GM23338 (cell line): Measurements from ENCODE around the gene RNH1.

Experiments
- CREB1 ChIP-seq: fragments of 250-450 bp; sonication (Bioruptor Pico); IDR thresholded peaks from 2 replicates; pipeline ENCODE4 v1.5.0; 2020; ENCODE audit warnings: low read depth, mild to moderate bottlenecking, moderate library complexity
- CTCF ChIP-seq, 2 experiments: fragments of 200-600 bp in 1 of 2; sonication (generic) in 1 of 2; conservative IDR thresholded peaks; 2 replicates each; pipeline versions ENCODE4 v1.5.1 to v1.6.1; 2016 to 2017; ENCODE audit warnings: antibody characterized with exemption in 2 of 2, low read depth in 2 of 2, mild to moderate bottlenecking in 2 of 2, moderate library complexity in 1 of 2
- EZH2 ChIP-seq: fragments of 200-600 bp; sonication (generic); IDR thresholded peaks from one replicate; pipeline ENCODE4 v1.8.0; 2017; ENCODE audit warnings: antibody characterized with exemption, mild to moderate bottlenecking, low read depth; ENCODE audit not compliant: unreplicated experiment
- EZH2phosphoT487 ChIP-seq: fragments of 200-600 bp; sonication (generic); IDR thresholded peaks from one replicate; pipeline ENCODE4 v1.8.1; 2018; ENCODE audit warnings: antibody characterized with exemption; ENCODE audit not compliant: unreplicated experiment
- JUNB ChIP-seq: IDR thresholded peaks from one replicate; pipeline ENCODE4 v1.6.1; 2016; ENCODE audit warnings: antibody characterized with exemption; ENCODE audit not compliant: unreplicated experiment
- POLR2AphosphoS5 ChIP-seq: IDR thresholded peaks from 2 replicates; pipeline ENCODE4 v1.6.1; 2016; ENCODE audit warnings: antibody characterized with exemption, low read depth
- REST ChIP-seq: IDR thresholded peaks from one replicate; pipeline ENCODE4 v1.6.1; 2018; ENCODE audit warnings: antibody characterized with exemption; ENCODE audit not compliant: unreplicated experiment
- ZNF114 ChIP-seq: fragments of 250-450 bp; sonication (Bioruptor Pico); IDR thresholded peaks from 2 replicates; pipeline ENCODE4 v1.5.0; 2020; ENCODE audit warnings: mild to moderate bottlenecking, moderate library complexity

- TF ChIP-seq CTCF (conservative IDR thresholded peaks at IDR 0.05; ENCODE audit: low read depth in 2 of 2) (no peak), POLR2AphosphoS5 (no peak), JUNB (no peak), EZH2phosphoT487 (no peak), EZH2 (no peak), CREB1 (no peak), REST (no peak), ZNF114 (no peak)
Measured at GRCh38 chr11:484616-485015, 22.4 kb downstream of the RNH1 start.
